ENCODE data around the gene KIF16B.

KIF16B gene

DNA sequence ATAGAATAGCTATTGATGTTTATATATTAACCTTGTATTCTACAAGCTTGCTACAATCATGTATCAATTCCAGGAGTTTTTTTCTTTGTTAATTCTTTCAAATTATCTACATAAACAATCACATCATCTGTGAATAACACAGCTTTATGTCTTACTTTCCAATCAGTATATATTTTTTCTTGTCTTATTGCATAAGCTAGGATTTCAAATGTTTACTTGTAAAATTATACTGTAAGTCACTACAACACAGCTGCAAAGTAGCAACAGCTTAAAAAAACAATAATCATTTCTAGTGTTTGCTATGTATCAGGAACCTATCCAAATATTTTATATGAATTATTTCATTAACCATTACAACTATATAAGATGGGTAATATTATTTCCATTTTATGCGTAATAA is 270.4 kb downstream of the KIF16B start:
- no peak overlapping the region for H3K9ac ChIP-seq (ENCODE audit: low read length)
- H3K4me1 ChIP-seq (ENCODE audit: control insufficient read depth, insufficient read depth, low read length) = peaks cover 7% of the 10 kb centered on the region
- H3K9me3 ChIP-seq (ENCODE audit: control insufficient read depth, low read length) = peaks cover 15% of the 10 kb centered on the region
- no peak overlapping the region for H3K4me3 ChIP-seq (ENCODE audit: low read length)
- no peaks in the 10 kb centered on the region for H3K27me3 ChIP-seq (replicated peaks; ENCODE audit: control insufficient read depth, insufficient read depth, low read length)
- DNase-seq (ENCODE audit: low read depth) = no peak
- no peaks in the 10 kb centered on the region for H3K36me3 ChIP-seq (ENCODE audit: control insufficient read depth, insufficient read depth, low read length, severe bottlenecking)

- H3K9ac ChIP-seq (ENCODE audit: low read length) = no peak overlapping the region
These were observed 271.3 kb downstream of the KIF16B start for GRCh38 chr20:16301986-16302385.

GRCh38 chr20:16299897-16300296 is 273.4 kb downstream of the KIF16B start:
- H3K9ac ChIP-seq (ENCODE audit: low read length) = no peak overlapping the region
- no peak overlapping the region for H3K4me3 ChIP-seq (ENCODE audit: low read length)

More at GRCh38 chr20:16301986-16302385, 271.3 kb downstream of the KIF16B start:
- peak; percentile 26 for DNase-seq (ENCODE audit: low read depth)
- no peaks in the 10 kb centered on the region for H3K27me3 ChIP-seq (replicated peaks; ENCODE audit: control insufficient read depth, insufficient read depth, low read length)
- H3K36me3 ChIP-seq (ENCODE audit: control insufficient read depth, insufficient read depth, low read length, severe bottlenecking) = no peaks in the 10 kb centered on the region
- H3K9me3 ChIP-seq (ENCODE audit: control insufficient read depth, low read length) = peaks cover 15% of the 10 kb centered on the region
- H3K4me1 ChIP-seq (ENCODE audit: control insufficient read depth, insufficient read depth, low read length) = peaks cover 7% of the 10 kb centered on the region
- H3K4me3 ChIP-seq (ENCODE audit: low read length) = no peak overlapping the region

GRCh38 chr20:16296931-16297330 is 276.3 kb downstream of the KIF16B start:
- no peak for DNase-seq (ENCODE audit: low read depth)
- peaks cover 2% of the 10 kb centered on the region for H3K9me3 ChIP-seq (ENCODE audit: control insufficient read depth, low read length)
- H3K4me3 ChIP-seq (ENCODE audit: low read length) = no peak overlapping the region
- peaks cover 14% of the 10 kb centered on the region for H3K4me1 ChIP-seq (ENCODE audit: control insufficient read depth, insufficient read depth, low read length)
- no peak overlapping the region for H3K9ac ChIP-seq (ENCODE audit: low read length)
- H3K36me3 ChIP-seq (ENCODE audit: control insufficient read depth, insufficient read depth, low read length, severe bottlenecking) = no peaks in the 10 kb centered on the region
- H3K27me3 ChIP-seq (replicated peaks; ENCODE audit: control insufficient read depth, insufficient read depth, low read length) = no peaks in the 10 kb centered on the region

More at GRCh38 chr20:16299897-16300296, 273.4 kb downstream of the KIF16B start:
- peaks cover 7% of the 10 kb centered on the region for H3K4me1 ChIP-seq (ENCODE audit: control insufficient read depth, insufficient read depth, low read length)
- no peaks in the 10 kb centered on the region for H3K27me3 ChIP-seq (replicated peaks; ENCODE audit: control insufficient read depth, insufficient read depth, low read length)
- DNase-seq (ENCODE audit: low read depth) = no peak
- no peaks in the 10 kb centered on the region for H3K36me3 ChIP-seq (ENCODE audit: control insufficient read depth, insufficient read depth, low read length, severe bottlenecking)
- peaks cover 15% of the 10 kb centered on the region for H3K9me3 ChIP-seq (ENCODE audit: control insufficient read depth, low read length)

DNA sequence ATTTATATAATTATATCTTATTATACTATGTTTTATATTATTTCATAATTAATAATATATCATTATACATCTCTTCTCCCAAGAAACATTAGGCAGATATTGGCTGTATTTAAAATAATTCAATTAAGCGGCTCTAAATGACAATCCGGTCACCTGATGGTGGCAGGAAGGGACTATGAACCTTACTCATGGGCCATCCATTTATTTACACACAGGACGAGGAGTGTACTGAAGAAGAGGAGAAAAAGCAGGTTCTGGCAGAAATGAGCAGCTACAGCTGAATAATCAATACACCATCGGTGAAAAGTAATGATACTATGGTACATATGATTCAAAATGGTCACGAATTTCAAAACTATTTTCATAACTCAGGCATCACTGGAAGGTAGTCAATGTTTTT is 277.7 kb downstream of the KIF16B start:
- H3K9ac ChIP-seq (ENCODE audit: low read length) = no peak overlapping the region
- no peak for DNase-seq (ENCODE audit: low read depth)
- H3K4me3 ChIP-seq (ENCODE audit: low read length) = no peak overlapping the region

GRCh38 chr20:16293590-16293989 is 279.7 kb downstream of the KIF16B start:
- Histone ChIP-seq H3K9ac (ENCODE audit: low read length) (no peak overlapping the region), H3K4me3 (ENCODE audit: low read length) (no peak overlapping the region), H3K9me3 (ENCODE audit: control insufficient read depth, low read length) (no peaks in the 10 kb centered on the region), H3K36me3 (ENCODE audit: control insufficient read depth, insufficient read depth, low read length, severe bottlenecking) (no peaks in the 10 kb centered on the region), H3K4me1 (ENCODE audit: control insufficient read depth, insufficient read depth, low read length) (peaks cover 8% of the 10 kb centered on the region), H3K27me3 (replicated peaks; ENCODE audit: control insufficient read depth, insufficient read depth, low read length) (no peaks in the 10 kb centered on the region)
- peak; percentile 41 for DNase-seq (ENCODE audit: low read depth)

More for the DNA sequence above, 277.7 kb downstream of the KIF16B start:
- Histone ChIP-seq H3K9me3 (ENCODE audit: control insufficient read depth, low read length) (no peaks in the 10 kb centered on the region), H3K36me3 (ENCODE audit: control insufficient read depth, insufficient read depth, low read length, severe bottlenecking) (no peaks in the 10 kb centered on the region), H3K4me1 (ENCODE audit: control insufficient read depth, insufficient read depth, low read length) (peaks cover 15% of the 10 kb centered on the region), H3K27me3 (replicated peaks; ENCODE audit: control insufficient read depth, insufficient read depth, low read length) (no peaks in the 10 kb centered on the region)

DNA sequence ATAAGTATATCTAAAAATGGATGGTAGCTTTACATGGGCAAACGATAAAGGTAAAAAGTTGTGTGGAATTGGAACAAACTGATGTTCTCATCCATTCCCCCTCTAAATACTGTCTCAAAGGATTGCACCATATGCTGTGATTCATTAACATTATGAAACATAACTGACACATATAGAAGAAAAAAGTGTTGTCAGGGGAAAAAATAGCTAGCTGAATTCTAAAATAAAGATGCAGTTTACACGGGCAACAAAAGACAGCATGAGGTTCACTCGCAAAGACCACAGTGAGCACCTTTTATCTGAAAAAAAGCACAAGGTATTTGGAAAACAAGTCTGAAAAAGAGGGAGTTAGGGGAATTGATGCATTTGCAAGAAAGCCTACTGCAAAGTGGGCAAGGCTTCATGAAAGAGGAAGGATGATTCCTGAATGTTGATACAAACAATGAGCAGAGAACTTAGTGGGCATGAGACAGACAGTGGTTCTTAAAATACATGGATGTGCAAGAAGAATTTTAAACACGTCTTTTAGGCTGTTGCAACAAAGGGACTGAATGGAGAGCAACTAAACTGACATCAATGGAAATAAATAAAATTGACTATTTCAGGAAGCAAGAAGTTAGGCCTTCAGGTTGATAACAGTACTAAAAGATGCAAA is 280.9 kb downstream of the KIF16B start:
- Histone ChIP-seq H3K27me3 (replicated peaks; ENCODE audit: control insufficient read depth, insufficient read depth, low read length) (no peaks in the 10 kb centered on the region), H3K36me3 (ENCODE audit: control insufficient read depth, insufficient read depth, low read length, severe bottlenecking) (no peaks in the 10 kb centered on the region), H3K9ac (ENCODE audit: low read length) (no peak overlapping the region), H3K9me3 (ENCODE audit: control insufficient read depth, low read length) (no peaks in the 10 kb centered on the region), H3K4me1 (ENCODE audit: control insufficient read depth, insufficient read depth, low read length) (peaks cover 8% of the 10 kb centered on the region), H3K4me3 (ENCODE audit: low read length) (no peak overlapping the region)
- DNase-seq (ENCODE audit: low read depth) = peak; percentile 50

GRCh38 chr20:16290358-16290757 is 282.9 kb downstream of the KIF16B start:
- Histone ChIP-seq H3K9ac (ENCODE audit: low read length) (no peak overlapping the region), H3K4me3 (ENCODE audit: low read length) (no peak overlapping the region), H3K9me3 (ENCODE audit: control insufficient read depth, low read length) (no peaks in the 10 kb centered on the region), H3K36me3 (ENCODE audit: control insufficient read depth, insufficient read depth, low read length, severe bottlenecking) (no peaks in the 10 kb centered on the region), H3K27me3 (replicated peaks; ENCODE audit: control insufficient read depth, insufficient read depth, low read length) (no peaks in the 10 kb centered on the region), H3K4me1 (ENCODE audit: control insufficient read depth, insufficient read depth, low read length) (peaks cover 8% of the 10 kb centered on the region)
- DNase-seq (ENCODE audit: low read depth) = no peak

GRCh38 chr20:16287776-16288175 is 285.5 kb downstream of the KIF16B start:
- no peak overlapping the region for H3K9ac ChIP-seq (ENCODE audit: low read length)
- no peaks in the 10 kb centered on the region for H3K9me3 ChIP-seq (ENCODE audit: control insufficient read depth, low read length)
- H3K27me3 ChIP-seq (replicated peaks; ENCODE audit: control insufficient read depth, insufficient read depth, low read length) = no peaks in the 10 kb centered on the region
- no peak for DNase-seq (ENCODE audit: low read depth)
- H3K4me1 ChIP-seq (ENCODE audit: control insufficient read depth, insufficient read depth, low read length) = peaks cover 8% of the 10 kb centered on the region
- H3K4me3 ChIP-seq (ENCODE audit: low read length) = no peak overlapping the region
- H3K36me3 ChIP-seq (ENCODE audit: control insufficient read depth, insufficient read depth, low read length, severe bottlenecking) = no peaks in the 10 kb centered on the region

DNA sequence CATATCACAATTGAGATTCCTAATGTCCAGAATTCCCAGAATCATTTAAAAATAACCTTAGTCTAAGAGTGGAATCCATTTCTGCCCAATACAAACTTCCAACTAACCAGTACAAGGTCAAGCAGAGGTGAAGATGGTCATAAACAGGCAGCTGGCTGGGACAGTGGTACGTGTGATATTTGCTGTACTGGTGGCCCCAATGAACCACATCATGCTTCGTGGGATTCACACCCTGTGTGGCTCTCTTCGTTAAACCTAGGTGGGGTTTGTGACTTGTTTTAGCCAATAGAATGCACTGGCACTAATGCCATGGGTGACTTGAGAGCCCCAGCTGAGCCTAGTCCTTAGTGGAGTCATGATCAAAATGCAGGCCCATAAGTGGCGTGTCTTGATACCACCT is 286.6 kb downstream of the KIF16B start:
- Histone ChIP-seq H3K4me3 (ENCODE audit: low read length) (no peak overlapping the region), H3K36me3 (ENCODE audit: control insufficient read depth, insufficient read depth, low read length, severe bottlenecking) (no peaks in the 10 kb centered on the region), H3K4me1 (ENCODE audit: control insufficient read depth, insufficient read depth, low read length) (no peaks in the 10 kb centered on the region), H3K27me3 (replicated peaks; ENCODE audit: control insufficient read depth, insufficient read depth, low read length) (no peaks in the 10 kb centered on the region), H3K9ac (ENCODE audit: low read length) (no peak overlapping the region), H3K9me3 (ENCODE audit: control insufficient read depth, low read length) (no peaks in the 10 kb centered on the region)
- DNase-seq (ENCODE audit: low read depth) = no peak

DNA sequence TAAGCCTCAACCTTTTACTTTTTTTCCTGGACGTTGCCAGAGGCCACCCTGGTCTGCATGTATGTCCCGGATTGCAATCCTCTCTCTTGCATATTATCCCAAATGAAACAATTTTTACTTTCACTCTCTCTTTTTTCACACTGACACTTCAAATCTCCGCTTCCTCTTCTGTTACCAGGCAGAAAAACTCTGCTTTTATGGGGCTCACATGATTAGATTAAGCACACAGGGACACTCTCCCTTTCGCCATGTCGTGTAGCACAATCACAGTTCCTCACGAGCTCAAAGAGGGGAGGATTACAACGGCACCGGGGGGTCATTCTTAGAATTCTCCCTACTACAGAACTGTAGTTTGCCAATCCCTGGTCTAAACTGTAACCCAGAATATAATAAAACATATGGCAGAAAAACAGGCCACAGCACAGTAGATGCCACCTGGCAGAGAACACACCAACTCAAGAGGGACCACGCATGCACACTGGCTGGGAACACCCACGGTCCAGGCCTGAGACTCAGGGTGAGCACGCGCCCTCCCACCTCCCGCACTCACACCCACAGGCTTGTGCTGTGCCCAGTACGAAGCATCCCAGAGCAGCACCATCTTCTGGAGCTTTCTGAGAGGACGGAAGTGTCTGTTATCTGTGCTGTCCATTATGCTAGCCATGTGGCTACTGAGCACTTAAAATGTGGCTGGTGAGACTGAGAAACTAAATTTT is 288.7 kb downstream of the KIF16B start:
- Histone ChIP-seq H3K9me3 (ENCODE audit: control insufficient read depth, low read length) (no peaks in the 10 kb centered on the region), H3K27me3 (replicated peaks; ENCODE audit: control insufficient read depth, insufficient read depth, low read length) (no peaks in the 10 kb centered on the region), H3K4me3 (ENCODE audit: low read length) (no peak overlapping the region), H3K4me1 (ENCODE audit: control insufficient read depth, insufficient read depth, low read length) (peaks cover 8% of the 10 kb centered on the region), H3K36me3 (ENCODE audit: control insufficient read depth, insufficient read depth, low read length, severe bottlenecking) (no peaks in the 10 kb centered on the region), H3K9ac (ENCODE audit: low read length) (no peak overlapping the region)
- no peak for DNase-seq (ENCODE audit: low read depth)

Measured in adipocyte (in vitro differentiated cells).